ENCODE measurements around the gene ZNF697.
A peak's percentile ranks its signal among the peaks of the same experiment; 100 is the strongest.
"Not testable (repeated sequence)": the region's sequence is repeated elsewhere in the genome, so short reads cannot be mapped to it uniquely, and the experiment has no call there.

Gene ZNF697

DNA sequence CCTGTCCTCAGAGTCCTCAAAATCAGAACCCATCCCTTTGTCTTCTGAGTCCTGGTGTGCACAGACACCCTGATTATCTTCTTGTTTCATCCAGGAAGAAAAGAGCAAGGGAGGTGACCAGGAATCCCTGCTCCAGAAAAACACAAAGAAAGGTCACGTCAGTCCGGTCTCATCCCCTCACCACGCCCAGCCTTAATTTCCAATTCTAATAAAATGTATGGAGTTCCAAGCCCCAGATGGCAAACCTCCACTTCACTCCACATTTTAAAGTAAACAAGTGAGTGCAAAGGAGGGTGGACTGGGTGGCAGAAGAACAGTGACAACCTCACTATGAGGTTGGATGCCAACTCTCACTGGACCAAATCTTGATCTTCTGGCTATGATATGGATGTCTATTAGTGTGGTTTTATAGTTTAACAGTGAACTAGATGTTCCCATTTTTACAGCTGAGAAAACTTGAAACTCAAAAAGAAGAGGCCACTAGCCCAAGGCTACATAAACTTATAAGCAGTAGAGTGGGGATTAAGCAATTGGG lies 22.0 kb downstream of the ZNF697 start:
- DNase-seq = no peak

DNA sequence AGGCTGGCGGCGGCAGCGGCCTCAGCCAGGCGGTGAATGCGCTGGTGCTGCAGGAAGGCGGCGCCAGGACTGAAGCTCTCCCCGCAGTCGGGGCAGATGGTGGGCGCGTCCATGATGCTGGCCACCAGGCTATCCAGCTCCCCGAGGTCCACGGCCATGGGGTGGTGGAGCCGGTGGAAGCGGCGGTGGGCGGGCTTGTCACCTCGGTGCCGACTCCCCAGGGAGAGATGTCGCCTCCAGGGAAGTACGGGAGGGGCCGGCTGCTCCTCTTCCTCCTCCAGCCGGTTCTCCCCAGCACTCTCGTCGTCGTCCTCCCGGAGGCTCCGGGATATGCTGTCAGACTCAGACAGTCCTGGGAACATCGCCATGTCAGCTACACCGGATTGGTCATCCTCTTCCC lies 24.4 kb downstream of the ZNF697 start:
- no peak for DNase-seq

DNA sequence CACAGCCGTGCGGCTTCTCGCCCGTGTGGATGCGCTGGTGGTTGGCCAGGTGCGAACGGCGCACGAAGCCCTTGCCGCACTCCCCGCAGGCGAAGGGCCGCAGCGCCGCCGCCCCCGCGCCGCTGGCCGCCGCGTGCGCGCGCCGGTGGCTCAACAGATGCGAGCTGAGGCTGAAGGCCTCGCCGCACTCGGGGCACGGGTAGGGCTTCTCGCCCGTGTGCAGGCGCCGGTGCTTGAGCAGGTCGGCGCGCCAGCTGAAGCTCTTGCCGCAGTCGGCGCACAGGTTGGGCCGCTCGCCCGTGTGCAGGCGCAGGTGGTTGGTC lies 24.9 kb downstream of the ZNF697 start:
- DNase-seq = no peak

DNA sequence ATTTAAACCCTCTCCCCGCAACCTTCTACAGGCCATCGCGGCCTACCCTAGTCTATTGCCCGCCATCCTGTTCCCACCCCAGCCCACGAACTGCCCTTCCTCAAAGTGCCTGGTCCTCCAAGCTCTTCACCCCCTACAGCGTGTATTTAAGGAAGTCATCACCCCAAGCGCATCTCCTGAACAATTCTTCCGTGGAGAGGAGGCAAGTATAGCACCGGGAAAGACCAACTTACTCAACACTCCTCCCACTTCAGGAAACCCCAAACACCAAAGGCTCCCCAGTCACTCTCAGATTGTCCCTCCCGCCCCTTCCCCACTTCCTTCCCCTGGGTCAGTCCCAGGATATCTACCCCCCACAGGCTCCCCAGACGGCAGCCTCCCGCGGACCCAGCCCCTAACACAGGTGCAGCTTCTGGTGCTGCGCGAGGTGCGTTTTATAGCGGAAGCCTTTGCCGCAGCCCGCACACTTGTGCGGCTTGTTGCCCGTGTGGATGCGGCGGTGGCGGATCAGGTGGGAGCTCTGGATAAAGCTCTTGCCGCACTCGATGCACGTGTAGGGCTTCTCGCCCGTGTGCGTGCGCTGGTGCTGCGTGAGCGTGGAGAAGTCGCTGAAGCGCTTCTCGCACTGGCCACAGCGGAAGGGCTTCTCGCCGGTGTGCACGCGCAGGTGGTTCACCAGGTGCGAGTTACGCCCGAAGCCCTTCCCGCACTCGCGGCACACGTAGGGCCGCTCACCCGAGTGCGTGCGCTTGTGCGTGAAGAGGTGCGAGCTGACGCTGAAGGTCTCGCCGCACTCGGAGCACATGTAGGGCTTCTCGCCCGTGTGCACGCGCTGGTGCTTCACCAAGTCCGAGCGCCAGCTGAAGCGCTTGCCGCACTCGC lies 25.5 kb downstream of the ZNF697 start:
- no peak for DNase-seq

DNA sequence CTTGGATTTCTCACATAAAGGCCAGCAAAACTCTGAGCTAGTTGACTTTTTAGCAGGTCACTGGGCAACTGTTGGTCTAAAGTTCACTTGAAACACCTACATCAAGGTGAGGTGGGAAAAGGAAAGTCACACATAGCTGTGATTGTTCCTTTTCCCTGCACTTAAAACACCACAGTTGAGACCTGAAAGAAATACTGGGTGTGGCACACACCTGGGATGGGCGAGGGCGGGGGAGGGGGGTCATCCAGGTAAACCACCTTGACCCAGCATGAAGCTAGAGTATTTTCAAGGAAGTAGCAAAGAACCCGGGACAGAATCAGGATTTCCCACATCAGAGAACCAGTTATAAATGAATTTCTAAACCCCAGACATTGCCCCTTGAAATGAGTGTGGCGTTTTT lies 26.4 kb downstream of the ZNF697 start:
- no peak for DNase-seq

DNA sequence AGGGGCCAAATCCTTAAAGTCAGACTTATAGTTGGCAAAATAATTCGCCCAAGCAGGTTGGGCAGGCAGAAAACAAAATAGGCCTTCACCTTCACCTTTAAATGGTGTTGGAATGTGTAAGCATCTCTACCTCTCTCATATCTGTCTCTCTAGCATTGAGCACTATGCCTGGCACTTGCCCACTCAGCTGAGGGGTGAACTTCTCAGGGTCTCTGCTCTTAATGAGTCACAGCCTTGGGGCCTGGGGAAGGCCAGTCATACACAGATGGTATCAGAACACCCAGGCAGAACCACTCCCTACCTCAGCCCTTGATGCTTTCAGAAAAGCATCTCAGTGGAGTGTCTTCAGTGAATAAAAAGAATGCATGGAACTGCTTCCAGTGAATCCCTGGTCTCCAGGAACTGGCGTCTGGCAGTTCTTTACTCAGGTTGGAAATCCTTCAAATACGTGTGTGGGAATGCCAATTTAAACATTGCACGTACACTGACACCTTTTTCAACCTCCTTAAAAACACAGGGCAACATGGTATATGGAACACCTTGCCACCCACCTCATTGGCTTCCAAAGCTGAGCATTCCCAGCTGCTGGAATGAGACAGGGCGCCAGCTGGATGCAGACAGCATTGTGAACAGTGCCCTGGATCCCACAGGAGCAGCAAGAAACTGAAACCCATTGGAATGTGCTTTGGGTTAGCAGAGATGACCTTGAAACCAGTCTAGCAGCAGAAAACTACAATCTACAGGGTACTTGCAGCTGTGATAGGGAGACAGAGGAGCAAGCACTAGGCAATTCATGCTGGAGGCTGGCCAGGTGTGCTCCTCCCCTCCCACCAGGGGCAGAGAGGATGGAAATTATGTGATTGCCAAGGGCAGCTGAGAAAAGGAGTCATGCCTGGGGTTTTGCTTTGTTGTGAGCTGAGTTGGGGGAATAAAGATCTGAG lies 30.0 kb downstream of the ZNF697 start:
- DNase-seq = no peak

DNA sequence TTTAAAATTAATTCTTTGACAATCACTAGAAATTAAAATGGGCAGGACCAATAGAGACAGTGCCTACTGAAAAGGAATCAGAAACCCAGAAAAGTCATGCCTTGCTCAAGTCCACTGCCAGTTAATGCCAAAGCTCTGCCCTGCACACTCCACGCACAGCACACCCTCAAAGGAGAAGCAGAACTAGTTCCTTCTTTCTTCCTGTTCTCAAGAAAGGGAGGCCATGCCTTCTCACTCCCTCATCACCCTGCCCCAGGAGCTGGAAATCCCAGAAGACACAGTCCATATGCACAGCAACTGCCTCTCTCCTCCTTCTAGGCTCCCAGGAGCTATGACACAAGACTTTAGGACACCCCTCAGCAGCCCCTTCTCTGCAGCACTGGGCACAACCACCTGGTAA lies 31.3 kb downstream of the ZNF697 start:
- DNase-seq = not testable (repeated sequence)

DNA sequence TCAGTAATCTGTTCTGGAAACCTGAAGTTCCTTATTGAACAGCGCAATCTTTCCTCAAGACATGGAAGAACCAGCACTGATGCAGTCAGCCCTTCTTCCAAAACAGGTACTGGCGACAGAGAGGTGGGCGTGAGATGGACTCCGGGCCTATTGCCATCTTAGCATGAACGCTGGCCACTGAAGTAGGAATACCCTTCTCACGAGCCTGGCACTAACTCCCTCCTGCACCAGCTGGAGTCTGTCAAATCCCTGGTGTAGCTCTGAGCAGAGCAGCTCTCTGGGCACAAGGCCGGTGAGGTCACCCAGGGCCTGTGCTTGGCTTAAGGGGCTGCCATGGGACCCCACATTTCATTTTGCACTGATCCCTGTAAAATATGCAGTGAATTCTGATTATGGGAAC lies 33.0 kb downstream of the ZNF697 start:
- DNase-seq = not testable (repeated sequence)

DNA sequence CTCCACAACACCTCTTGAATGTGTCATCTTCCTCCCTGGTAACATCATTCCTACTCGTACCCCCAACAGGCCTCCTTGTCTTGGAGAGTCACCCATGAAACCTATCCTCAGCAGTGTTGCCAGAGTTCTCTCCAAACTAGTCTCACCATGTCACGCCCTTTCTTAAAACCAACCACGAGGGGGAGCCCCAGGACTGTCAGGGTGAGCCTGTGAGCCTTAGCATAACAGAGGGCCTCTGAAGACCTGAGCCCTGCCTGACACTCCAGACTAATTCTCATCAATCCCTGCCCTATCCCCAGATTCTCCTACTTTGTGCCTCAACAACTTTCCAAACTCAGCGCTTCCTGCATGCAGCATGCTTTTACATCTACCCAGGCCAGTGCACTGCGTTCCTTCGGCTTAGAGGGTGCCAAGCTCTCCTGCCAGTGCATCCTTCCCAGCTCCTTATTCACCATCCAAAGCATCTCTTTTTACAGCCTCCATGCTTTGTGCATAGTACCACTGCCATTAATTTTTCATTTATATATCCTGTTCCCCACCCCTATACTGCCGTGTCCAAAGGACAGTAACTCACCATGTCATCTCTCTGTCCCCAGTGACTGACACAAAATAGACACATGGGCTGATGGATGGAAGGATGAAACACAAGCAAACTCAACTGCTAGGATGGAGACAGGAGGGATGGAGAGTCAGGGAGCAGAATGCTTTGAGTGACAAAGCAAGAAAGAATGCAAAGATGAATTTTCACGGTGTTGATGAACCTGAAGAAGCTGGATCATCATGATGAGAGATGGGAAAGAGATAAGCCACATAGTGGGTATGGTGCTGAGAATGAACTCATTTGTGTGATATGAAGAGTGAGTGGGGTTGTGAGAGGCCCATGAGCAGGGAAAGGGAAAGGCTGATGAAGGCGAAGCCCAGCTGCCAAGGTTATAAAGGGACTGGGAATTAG lies 34.0 kb downstream of the ZNF697 start:
- DNase-seq = peak; percentile 89

DNA sequence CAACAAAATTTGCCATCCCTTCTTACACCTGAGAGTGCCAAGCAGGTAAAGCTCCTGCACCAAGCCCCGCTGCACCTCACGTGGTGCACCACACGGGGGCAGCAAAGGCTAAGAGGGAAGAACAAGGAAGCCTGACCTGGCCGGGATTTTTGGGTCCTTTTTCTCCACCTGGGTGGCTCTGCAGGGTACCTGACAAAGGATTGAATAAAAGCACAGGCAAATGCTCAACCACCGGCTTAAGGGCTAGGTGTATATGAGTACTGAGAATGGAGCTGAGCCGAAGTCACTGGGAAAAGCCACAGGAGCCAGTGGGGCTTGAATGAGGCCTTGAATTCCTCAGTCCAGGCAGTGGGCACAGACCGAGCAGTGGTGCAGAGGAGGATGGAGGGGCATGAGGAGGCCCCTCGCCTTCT lies 36.4 kb downstream of the ZNF697 start:
- DNase-seq = peak; percentile 86

DNA sequence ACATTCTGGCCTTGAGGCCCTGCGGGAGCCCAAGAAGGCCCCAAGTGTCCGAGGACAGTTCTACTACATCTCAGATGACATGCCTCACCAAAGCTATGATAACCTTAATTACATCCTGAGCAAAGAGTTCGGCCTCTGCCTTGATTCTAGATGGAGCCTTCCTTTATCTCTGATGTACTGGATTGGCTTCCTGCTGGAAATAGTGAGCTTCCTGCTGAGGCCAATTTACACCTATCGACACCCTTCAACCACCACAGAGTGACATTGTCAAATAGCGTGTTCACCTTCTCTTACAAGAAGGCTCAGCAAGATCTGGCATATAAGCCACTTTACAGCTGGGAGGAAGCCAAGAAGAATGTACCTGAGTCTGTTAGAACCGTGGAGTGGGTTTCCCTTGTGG lies 39.2 kb downstream of the ZNF697 start:
- DNase-seq = not testable (repeated sequence)

DNA sequence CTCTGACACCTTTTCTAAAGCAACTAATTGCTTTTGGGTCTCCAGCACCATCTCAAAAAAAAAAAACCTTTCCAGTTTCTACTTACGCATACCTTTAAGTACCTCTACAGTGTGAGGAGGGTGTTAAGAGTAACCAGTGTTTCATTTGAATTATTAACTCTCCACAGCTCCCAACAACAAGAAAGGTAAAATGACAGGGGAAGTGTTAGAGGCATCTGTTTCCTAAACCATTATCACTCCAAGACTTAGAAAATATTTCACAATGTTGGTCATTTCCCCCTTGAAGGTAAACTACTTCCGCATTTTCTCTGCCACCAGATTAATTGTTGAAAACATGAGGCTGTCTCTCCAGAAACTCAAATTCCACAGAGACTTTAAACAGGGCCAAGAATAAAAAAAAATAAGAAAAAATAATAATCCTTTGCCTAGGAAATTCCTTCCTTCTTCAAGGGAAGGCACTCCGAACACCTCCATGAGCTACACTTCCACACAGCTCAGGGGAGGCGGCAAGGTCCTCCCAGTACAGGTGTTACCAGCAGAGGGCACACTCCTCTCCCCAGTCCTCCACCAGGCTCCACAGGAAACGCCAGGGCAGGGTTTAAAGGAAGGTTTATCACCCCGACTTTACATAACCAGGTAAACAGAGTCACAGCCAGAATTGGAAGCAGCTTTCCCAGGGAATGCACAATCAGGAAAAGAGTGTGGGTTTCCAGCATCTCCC lies 40.8 kb downstream of the ZNF697 start:
- not testable (repeated sequence) for DNase-seq

DNA sequence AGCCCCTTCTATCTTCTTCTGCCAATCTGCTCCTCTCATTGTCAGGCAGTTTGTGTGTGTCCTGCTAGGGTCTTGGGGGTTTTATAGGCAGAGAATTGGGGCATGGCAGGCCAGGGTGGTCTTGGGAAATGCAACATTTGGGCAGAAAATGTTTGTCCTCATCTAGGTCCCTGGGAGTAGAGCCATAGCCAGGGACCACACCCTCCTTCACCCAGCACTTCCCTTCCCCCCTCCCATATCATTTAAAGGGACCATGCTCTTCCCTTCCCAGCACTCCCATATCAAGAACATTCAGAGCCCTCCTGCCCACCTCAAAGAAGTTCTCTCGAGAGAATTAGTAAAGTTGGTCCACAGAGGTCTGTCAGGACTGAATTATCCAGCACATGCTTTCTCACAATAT lies 41.7 kb downstream of the ZNF697 start:
- no peak for DNase-seq

DNA sequence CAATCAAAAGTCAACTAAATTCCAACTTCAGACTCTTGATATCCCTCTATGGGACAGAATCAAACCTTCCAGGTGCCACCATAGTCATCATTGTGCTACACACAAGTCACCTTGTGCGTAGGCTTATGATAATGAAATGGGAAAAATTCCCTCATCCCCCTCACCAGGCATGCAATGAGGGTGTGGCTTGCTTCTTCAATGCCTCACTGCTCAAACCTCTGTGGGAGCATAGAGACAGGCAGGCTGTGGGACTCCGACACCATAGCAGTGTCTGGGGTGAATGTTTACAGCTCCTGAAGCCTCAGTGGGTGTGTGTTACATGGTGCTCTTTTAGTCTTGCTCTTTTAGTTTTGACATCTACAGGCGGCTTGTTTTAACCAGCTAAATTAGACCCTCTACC lies 42.4 kb downstream of the ZNF697 start:
- no peak for DNase-seq

DNA sequence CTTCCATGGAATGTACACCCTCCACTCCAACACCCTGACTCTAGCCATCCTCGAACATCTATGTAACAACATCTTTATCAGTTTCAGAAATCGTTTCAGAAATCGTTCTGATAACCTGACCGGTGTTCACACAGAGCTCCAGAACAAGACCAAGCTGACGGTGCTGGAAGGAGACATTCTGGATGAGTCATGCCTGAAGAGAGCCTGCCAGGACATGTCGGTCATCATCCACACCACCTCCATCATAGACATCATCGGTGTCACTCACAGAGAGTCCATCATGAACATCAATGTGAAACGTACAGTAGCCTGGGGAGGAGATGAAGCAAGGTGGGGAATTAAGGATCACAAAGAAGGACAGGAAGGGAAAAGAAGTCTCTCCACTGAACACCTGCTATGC lies 43.0 kb downstream of the ZNF697 start:
- not testable (repeated sequence) for DNase-seq

DNA sequence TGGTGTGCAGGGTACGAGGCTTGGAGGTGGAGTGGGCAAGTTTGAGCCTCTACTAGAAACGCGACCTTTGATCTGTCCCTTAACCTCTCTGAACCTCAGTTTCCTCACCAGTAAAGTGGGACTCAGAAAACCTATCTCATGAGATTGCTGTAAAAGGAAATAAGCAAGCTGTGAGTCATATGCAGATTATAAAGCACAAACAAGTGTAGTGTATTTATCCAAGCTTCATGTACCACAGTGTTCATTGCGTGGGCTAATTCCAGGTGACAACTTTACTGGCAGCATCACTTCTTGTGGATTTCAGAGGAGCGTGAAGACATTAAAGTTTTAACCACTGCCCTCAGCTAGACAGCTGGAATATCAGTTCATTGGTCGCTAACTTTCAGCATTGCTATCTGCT lies 44.4 kb downstream of the ZNF697 start:
- DNase-seq = no peak

DNA sequence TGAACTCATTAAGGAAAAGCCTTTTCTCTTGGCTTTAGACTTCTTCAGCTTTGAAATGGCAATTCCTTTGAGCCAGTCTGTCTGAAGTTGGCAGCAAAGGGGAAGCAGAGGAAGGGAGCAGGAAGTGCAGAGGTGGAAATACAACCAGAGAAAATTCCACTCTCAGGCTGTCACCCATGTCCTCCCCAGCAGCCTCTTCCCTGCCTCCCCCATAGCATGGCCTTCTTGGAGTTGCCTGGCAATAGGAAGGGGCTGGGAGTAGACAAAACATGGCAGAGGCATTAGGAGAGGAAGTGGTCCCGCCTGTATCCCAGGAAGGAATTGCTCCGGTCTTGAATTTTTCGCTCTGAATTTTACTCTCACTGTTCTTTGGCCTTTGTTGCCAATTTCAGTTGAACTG lies 44.8 kb downstream of the ZNF697 start:
- not testable (repeated sequence) for DNase-seq

DNA sequence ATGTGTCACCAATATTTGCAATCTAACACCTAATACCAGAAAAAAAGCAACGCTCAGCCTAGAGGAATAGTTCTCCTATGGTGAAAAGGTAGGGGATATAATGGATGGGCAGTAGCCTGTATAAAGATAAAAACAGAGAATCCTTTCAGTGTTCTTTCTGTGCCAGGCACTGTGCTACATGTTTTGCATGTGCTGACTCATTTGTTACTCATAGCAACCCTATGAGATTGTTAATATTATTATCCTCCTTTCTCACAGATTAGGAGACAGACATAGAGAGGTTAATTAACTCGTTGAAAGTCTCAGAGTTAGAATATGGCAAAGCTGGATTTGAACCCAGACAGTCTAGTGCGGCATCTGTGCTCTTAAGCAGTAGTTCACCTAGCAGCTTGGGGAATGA lies 45.3 kb downstream of the ZNF697 start:
- DNase-seq = not testable (repeated sequence)

DNA sequence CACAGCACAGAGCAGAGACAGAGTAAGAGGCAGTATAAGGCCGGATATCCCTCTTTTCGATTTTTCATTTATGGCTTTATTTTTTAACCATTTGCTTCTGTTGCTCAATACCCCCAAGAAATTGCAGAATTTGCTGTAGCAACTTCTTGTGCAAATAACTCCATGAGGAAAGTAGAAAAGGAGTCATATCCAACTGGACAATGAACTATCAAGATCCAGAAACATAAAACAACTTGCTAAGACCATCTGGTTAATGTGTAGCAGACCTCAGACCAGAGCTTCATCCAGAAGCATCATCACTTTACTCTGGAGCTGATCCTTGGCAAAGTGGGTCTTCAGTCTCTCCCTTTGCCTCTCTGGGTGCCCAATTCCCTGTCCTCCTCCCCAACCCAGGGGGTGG lies 45.9 kb downstream of the ZNF697 start:
- no peak for DNase-seq

DNA sequence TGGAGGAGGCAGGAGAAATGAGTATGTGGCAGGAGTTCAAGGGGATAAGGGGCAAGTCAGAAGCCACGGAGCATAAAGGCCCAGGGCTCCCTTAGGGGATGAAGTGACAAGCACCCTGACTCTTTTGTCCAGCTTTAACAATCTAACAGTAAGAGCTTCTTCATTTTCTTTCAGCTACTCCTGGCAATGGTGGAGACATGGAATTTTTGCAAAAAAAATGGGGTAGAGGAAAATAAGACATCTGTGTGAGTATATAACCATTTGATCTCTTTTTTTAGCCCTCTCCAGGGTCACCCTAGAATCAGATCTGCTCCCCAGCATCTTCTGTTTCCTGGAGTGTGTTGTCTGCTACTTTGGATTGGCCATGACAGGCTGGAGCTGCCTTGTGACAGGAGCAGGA lies 47.1 kb downstream of the ZNF697 start:
- DNase-seq = no peak

DNA sequence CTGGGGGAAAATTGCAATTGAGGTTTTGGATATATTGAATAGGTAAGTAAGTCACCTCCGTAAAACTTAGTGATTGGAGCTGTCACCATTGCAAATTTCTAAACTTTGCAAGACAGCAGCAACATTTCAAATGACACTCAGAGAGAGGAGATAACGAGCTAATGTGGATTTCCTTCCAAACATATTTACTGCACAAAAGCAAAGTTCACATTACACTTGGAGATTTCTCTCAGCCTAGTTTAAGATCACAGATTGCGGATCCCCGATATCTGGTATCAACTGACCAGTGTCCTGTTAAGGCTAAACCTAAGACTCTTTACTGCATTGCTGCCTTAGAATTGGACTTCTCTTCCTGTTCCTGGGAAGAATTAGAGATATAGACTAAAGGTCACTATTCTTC lies 47.5 kb downstream of the ZNF697 start:
- DNase-seq = no peak

DNA sequence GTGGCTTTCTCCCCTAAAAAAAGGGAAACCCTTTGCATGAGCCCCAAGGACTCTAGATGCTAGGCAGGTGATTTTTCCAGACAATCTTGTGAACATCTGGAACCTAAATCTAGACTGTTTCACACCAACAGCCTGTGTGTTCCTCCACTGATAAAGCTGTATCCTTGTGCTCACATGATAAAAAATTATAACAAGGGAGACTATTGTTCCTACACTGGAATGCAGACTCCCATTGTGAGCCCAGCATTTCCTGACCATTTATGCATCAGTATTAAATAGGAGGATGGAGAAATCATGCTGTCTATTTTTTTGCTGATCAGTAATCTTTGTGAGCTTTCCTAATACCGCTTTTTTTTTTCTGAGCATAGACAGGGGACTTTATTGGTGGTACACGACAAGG lies 52.5 kb downstream of the ZNF697 start:
- DNase-seq = no peak

Measured in OCI-M1 (cell line).